ENCODE measurements around the gene KCNT1. TPM values are rescaled to one million over a fixed set of nuclear protein-coding genes. Genes with fewer than 3 reads are reported as not detected.

Gene KCNT1
- total RNA-seq, 4 donors from 2014 or later, result 0.06 to 0.17 TPM; not detected in 2

DNA sequence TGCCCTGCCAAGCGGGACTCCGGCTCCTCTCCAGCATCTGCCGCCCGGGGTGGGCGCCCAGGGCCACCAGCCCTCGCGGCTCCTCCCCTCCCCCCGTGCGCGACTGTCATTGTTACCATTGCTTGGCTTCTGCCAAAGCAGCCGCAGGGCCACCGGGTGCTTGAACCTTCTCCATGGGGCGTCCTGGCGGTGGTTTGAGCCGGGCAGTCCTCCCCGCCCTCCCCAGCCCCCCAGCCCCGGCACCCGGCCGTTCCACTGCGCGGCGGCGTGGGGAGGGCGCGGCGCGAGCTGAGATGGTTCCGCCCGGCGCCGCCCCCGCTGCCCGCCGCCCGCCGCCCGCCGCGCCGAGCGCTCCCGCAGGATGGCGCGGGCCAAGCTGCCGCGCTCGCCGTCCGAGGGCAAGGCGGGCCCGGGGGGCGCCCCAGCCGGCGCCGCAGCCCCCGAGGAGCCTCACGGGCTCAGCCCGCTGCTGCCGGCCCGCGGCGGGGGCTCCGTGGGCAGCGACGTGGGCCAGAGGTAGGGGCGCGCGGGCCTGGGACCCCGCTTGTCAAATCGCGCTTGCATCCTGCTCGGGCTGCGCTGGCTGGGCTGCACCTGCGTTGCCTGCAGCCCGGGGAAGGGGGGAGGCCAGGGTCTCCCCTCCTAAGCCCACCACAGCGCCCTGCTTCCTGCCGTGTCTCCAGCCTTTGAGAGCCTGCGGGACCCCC, 34.4 kb downstream of the KCNT1 start:
- no peaks in the 10 kb centered on the region for H3K36me3 ChIP-seq
- no peak for DNase-seq (ENCODE audit: extremely low spot score)
- peaks cover 0 to 10% (median 5%) of the 10 kb centered on the region in 4 donors for H3K9me3 ChIP-seq
- 10% methylated on average over 14 of the region's 78 CpGs for WGBS
- H3K27ac ChIP-seq (replicated peaks in 1 of 4), result no peak overlapping the region
- H3K27me3 ChIP-seq, result peaks cover 0 to 83% (median 8%) of the 10 kb centered on the region in 4 donors
- intact Hi-C loops (cut with DNase I), result no loop called here
- H3K4me3 ChIP-seq, result no peak overlapping the region
- no peak for TF ChIP-seq POLR2A (IDR thresholded peaks at IDR 0.05; ENCODE audit: low read depth)
- TF ChIP-seq EP300 (IDR thresholded peaks at IDR 0.05), result no peak
- TF ChIP-seq, protein P1, sequence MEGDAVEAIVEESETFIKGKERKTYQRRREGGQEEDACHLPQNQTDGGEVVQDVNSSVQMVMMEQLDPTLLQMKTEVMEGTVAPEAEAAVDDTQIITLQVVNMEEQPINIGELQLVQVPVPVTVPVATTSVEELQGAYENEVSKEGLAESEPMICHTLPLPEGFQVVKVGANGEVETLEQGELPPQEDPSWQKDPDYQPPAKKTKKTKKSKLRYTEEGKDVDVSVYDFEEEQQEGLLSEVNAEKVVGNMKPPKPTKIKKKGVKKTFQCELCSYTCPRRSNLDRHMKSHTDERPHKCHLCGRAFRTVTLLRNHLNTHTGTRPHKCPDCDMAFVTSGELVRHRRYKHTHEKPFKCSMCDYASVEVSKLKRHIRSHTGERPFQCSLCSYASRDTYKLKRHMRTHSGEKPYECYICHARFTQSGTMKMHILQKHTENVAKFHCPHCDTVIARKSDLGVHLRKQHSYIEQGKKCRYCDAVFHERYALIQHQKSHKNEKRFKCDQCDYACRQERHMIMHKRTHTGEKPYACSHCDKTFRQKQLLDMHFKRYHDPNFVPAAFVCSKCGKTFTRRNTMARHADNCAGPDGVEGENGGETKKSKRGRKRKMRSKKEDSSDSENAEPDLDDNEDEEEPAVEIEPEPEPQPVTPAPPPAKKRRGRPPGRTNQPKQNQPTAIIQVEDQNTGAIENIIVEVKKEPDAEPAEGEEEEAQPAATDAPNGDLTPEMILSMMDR (IDR thresholded peaks at IDR 0.05), result no peak
- TF ChIP-seq POLR2AphosphoS5 (IDR thresholded peaks at IDR 0.05), result no peak
- H3K4me1 ChIP-seq, result peaks cover 0 to 6% (median 0%) of the 10 kb centered on the region in 4 donors

DNA sequence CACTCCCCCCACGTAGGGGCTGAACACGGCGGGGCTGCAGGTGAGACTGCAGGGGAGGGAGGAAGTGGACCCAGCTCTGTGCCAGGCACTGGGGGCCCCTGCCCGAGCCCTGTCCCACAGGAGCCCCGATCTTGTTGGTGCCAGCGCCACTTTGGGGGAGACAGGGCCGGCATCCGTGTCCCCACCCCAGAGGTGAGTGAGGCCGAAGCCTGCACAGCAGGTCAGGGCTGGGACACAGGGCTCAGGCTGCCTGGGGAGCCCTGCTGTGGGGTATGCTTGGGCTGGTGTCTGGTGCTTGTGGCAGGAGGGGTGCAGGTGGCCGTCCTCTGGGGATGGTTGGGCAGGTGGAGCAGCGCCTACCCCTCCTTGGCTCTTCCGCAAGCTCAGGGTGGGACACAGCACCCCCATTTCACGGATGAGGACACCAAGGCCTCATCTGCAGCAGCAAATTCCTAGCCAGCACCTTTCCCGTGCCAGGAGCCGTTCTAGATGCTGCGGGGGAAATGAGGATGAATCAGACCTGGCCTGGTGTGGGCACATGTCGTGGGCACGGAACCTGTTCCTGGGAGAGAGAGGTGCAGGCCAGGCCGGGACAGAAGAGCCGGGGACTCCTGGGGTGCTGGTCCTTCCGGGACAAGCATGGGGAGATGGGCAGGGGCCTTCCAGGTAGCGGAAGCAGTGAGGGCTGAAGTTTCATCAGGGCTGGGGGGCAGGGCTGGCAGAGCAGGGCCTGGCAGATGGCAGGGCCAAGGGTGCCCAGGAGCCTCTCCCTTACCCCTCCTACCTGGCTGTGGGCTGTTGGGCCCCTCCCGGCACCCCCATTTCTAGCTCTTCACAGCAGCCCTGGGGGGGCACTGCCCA, 35.2 kb downstream of the KCNT1 start:
- DNase-seq (ENCODE audit: extremely low spot score), result no peak
- intact Hi-C loops (cut with DNase I), result no loop called here
- no peak overlapping the region for H3K27ac ChIP-seq (replicated peaks in 1 of 4)
- no peak overlapping the region for H3K4me3 ChIP-seq
- no peak for TF ChIP-seq POLR2AphosphoS5 (IDR thresholded peaks at IDR 0.05)
- no peak for TF ChIP-seq POLR2A (IDR thresholded peaks at IDR 0.05; ENCODE audit: low read depth)
- TF ChIP-seq, protein P1 (IDR thresholded peaks at IDR 0.05), result no peak
- TF ChIP-seq EP300 (IDR thresholded peaks at IDR 0.05), result no peak
- peaks cover 0 to 6% (median 0%) of the 10 kb centered on the region in 4 donors for H3K4me1 ChIP-seq
- peaks cover 0 to 90% (median 8%) of the 10 kb centered on the region in 4 donors for H3K27me3 ChIP-seq
- peaks cover 0 to 5% (median 1%) of the 10 kb centered on the region in 4 donors for H3K9me3 ChIP-seq
- no peaks in the 10 kb centered on the region for H3K36me3 ChIP-seq
- 60% methylated on average over 19 of the region's 23 CpGs for WGBS

DNA sequence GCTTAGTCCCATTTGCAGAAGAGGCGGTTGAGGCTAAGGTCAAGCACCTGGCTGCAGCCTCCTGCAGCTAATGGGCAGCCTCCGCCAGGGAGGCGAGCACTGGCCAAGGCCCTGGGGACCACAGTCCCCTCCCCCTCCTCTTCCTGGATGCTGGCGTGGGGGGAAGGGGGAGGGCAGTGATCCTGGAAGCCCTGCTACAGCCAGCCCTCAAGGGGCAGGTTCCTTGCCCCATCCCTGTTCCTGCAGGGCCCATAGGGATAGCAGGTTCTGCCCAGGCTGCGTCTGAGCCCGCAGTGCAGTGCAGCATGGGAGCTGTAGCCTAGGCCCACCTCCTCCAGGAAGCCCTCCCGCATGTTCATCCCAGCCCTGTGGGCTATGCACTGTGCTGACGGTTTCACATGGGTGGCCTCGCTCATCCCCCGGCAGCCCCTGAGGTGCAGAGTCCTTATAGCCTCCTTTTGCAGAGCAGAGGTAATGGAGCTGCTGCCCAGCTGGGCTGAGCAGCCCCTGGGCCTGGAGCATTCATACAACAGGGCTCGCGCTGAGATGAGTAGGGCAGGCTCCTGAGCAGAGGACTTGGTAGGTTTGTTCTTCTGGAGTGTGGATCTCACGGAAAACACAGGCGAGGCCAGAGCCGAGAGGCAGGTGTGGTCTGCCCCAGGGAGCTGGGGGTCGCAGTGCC, 36.0 kb downstream of the KCNT1 start:
- no peak overlapping the region for H3K4me3 ChIP-seq
- H3K4me1 ChIP-seq, result peaks cover 0 to 6% (median 0%) of the 10 kb centered on the region in 4 donors
- intact Hi-C loops (cut with DNase I), result no loop called here
- DNase-seq (ENCODE audit: extremely low spot score), result no peak
- H3K27me3 ChIP-seq, result peaks cover 0 to 94% (median 8%) of the 10 kb centered on the region in 4 donors
- no peaks in the 10 kb centered on the region for H3K9me3 ChIP-seq
- no peaks in the 10 kb centered on the region for H3K36me3 ChIP-seq
- TF ChIP-seq, protein P1 (IDR thresholded peaks at IDR 0.05), result no peak
- TF ChIP-seq POLR2A (IDR thresholded peaks at IDR 0.05; ENCODE audit: low read depth) (no peak), POLR2AphosphoS5 (IDR thresholded peaks at IDR 0.05) (no peak)
- no peak overlapping the region for H3K27ac ChIP-seq (replicated peaks in 1 of 4)
- WGBS, result 56% methylated on average over 12 of the region's 16 CpGs

DNA sequence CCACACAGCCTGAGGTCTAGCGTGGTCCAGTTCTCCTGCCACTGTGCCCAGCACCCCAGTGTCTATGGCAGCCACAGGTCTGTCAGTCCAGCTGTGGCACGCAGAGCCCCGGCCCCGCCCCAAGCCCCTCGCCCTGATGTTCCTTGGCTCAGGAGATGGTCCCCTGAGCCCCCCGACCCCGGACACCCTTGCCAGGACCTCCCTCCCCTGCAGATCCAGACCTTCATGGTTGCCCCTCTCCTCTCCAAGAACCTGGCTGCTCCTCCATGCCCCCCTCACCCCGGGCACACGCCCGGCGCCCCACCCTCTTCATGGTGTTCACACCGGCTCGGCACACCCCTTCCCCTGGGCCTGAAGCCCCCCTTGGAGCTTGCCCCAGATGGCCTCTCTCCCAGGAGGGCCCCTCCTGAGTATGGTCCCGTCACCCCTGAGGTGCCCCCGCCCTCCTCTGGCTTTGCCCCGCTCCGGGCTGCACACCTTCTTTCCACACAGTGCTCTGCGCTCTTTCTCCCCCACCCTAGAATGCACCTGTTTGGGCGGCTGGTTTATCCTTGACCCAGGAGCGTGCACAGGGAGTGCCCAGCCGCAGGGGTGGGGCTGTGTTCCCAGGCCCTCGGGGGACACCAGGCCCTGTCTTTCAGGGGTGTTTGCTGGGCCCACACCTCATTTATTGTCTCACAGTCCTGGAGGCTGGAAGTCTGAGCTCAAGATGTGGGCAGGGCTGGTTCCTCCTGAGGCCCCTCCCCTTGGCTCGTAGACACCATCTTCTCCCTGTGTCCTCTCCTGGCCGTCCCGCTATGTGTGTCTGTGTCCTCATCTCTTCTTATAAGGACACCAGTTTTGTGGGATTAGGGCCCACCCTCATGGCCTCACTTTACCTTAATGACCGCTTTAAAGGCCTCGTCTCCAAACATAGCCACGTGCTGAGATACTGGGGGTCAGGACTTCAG, 37.6 kb downstream of the KCNT1 start:
- no peak overlapping the region for H3K27ac ChIP-seq (replicated peaks in 1 of 4)
- H3K4me1 ChIP-seq, result peaks cover 0 to 7% (median 3%) of the 10 kb centered on the region in 4 donors
- TF ChIP-seq POLR2A (IDR thresholded peaks at IDR 0.05; ENCODE audit: low read depth), result no peak
- no peak for TF ChIP-seq EP300 (IDR thresholded peaks at IDR 0.05)
- TF ChIP-seq, protein P1 (IDR thresholded peaks at IDR 0.05), result no peak
- no peak for TF ChIP-seq POLR2AphosphoS5 (IDR thresholded peaks at IDR 0.05)
- intact Hi-C loops (cut with DNase I), result no loop called here
- WGBS, result 77% methylated on average over 21 of the region's 28 CpGs
- peaks cover 0 to 97% (median 5%) of the 10 kb centered on the region in 4 donors for H3K27me3 ChIP-seq
- H3K4me3 ChIP-seq, result no peak overlapping the region
- H3K9me3 ChIP-seq, result no peaks in the 10 kb centered on the region
- H3K36me3 ChIP-seq, result no peaks in the 10 kb centered on the region
- no peak for DNase-seq (ENCODE audit: extremely low spot score)
